ENCODE measurements around the gene SLC6A9.

The SLC6A9 gene

GRCh38 chr1:44024903-44025525 lies 6.2 kb downstream of the SLC6A9 start:
- H2AFZ ChIP-seq (ENCODE audit: low read depth, low read length, severe bottlenecking) = no peak overlapping the region
- H3K27ac ChIP-seq (ENCODE audit: low read depth, low read length) = no peak overlapping the region
- H3K4me3 ChIP-seq (ENCODE audit: insufficient read depth, low read length, poor library complexity, severe bottlenecking) = no peak overlapping the region
- no peaks in the 10 kb centered on the region for H3K9me3 ChIP-seq (ENCODE audit: insufficient read depth, low read length)
- H3K4me2 ChIP-seq (ENCODE audit: low read depth, low read length, poor library complexity, severe bottlenecking) = no peak overlapping the region
- H3F3A ChIP-seq (ENCODE audit: insufficient read depth) = no peaks in the 10 kb centered on the region
- H3K79me2 ChIP-seq (ENCODE audit: insufficient read depth, low read length) = no peaks in the 10 kb centered on the region
- no peak for TF ChIP-seq CTCF (IDR thresholded peaks at IDR 0.05; ENCODE audit: insufficient read depth, low read length, poor library complexity, severe bottlenecking)
- no peak for TF ChIP-seq EZH2phosphoT487 (conservative IDR thresholded peaks at IDR 0.05; ENCODE audit: low read length)
- no peaks in the 10 kb centered on the region for H3K27me3 ChIP-seq (ENCODE audit: low read length)
- H3K9me2 ChIP-seq (replicated peaks; ENCODE audit: insufficient read depth, low read length) = no peaks in the 10 kb centered on the region
- H3K9ac ChIP-seq (ENCODE audit: low read length) = no peak overlapping the region
- H4K20me1 ChIP-seq (ENCODE audit: low read depth, low read length) = no peaks in the 10 kb centered on the region
- H3K36me3 ChIP-seq (ENCODE audit: low read length) = no peaks in the 10 kb centered on the region

GRCh38 chr1:44024031-44024902 lies 7.0 kb downstream of the SLC6A9 start:
- H3K9ac ChIP-seq (ENCODE audit: low read length) = no peak overlapping the region
- H3K4me3 ChIP-seq (ENCODE audit: insufficient read depth, low read length, poor library complexity, severe bottlenecking) = no peak overlapping the region
- H3K27ac ChIP-seq (ENCODE audit: low read depth, low read length) = no peak overlapping the region
- no peaks in the 10 kb centered on the region for H3K79me2 ChIP-seq (ENCODE audit: insufficient read depth, low read length)
- no peaks in the 10 kb centered on the region for H3K9me3 ChIP-seq (ENCODE audit: insufficient read depth, low read length)
- H2AFZ ChIP-seq (ENCODE audit: low read depth, low read length, severe bottlenecking) = no peak overlapping the region
- no peaks in the 10 kb centered on the region for H3K9me2 ChIP-seq (replicated peaks; ENCODE audit: insufficient read depth, low read length)
- H4K20me1 ChIP-seq (ENCODE audit: low read depth, low read length) = no peaks in the 10 kb centered on the region
- H3K36me3 ChIP-seq (ENCODE audit: low read length) = no peaks in the 10 kb centered on the region
- H3K27me3 ChIP-seq (ENCODE audit: low read length) = no peaks in the 10 kb centered on the region
- H3F3A ChIP-seq (ENCODE audit: insufficient read depth) = no peaks in the 10 kb centered on the region
- no peak overlapping the region for H3K4me2 ChIP-seq (ENCODE audit: low read depth, low read length, poor library complexity, severe bottlenecking)
- TF ChIP-seq CTCF (IDR thresholded peaks at IDR 0.05; ENCODE audit: insufficient read depth, low read length, poor library complexity, severe bottlenecking) (no peak), EZH2phosphoT487 (conservative IDR thresholded peaks at IDR 0.05; ENCODE audit: low read length) (no peak)

GRCh38 chr1:44021581-44022321 lies 9.5 kb downstream of the SLC6A9 start:
- no peak for TF ChIP-seq EZH2phosphoT487 (conservative IDR thresholded peaks at IDR 0.05; ENCODE audit: low read length)
- H3K9me3 ChIP-seq (ENCODE audit: insufficient read depth, low read length) = no peaks in the 10 kb centered on the region
- no peaks in the 10 kb centered on the region for H3K36me3 ChIP-seq (ENCODE audit: low read length)
- no peaks in the 10 kb centered on the region for H3K79me2 ChIP-seq (ENCODE audit: insufficient read depth, low read length)
- H3F3A ChIP-seq (ENCODE audit: insufficient read depth) = no peaks in the 10 kb centered on the region
- H3K27ac ChIP-seq (ENCODE audit: low read depth, low read length) = no peak overlapping the region
- H3K27me3 ChIP-seq (ENCODE audit: low read length) = no peaks in the 10 kb centered on the region
- no peaks in the 10 kb centered on the region for H3K9me2 ChIP-seq (replicated peaks; ENCODE audit: insufficient read depth, low read length)
- no peak overlapping the region for H3K9ac ChIP-seq (ENCODE audit: low read length)
- H4K20me1 ChIP-seq (ENCODE audit: low read depth, low read length) = no peaks in the 10 kb centered on the region
- H3K4me3 ChIP-seq (ENCODE audit: insufficient read depth, low read length, poor library complexity, severe bottlenecking) = no peak overlapping the region
- H2AFZ ChIP-seq (ENCODE audit: low read depth, low read length, severe bottlenecking) = no peak overlapping the region
- H3K4me2 ChIP-seq (ENCODE audit: low read depth, low read length, poor library complexity, severe bottlenecking) = no peak overlapping the region

All from SU-DHL-6 (cell line).